CD4-positive, CD25-positive, alpha-beta regulatory T cell (primary cell): ENCODE data around the gene KCNQ1. TPM values are rescaled to one million over a fixed set of nuclear protein-coding genes. Genes with fewer than 3 reads are reported as not detected.

Experiments used
- ATAC-seq, 2 donors: fragments of 150-1000 bp; cut with Tn5 transposase; one replicate each; pipeline ENCODE4 v1.10.0; 2021; ENCODE audit warnings: low read depth in 2 of 2, moderate number of reproducible peaks in 2 of 2, moderate library complexity in 1 of 2
- DNase-seq, 3 donors: peaks; one replicate each; pipeline versions ENCODE4 v3.0.0 to v3.0.0-alpha.2; 2012 to 2022; ENCODE audit warnings: mixed read lengths in 1 of 3
- H3K27ac ChIP-seq: one replicate; pipeline ENCODE4 v1.7.0; 2013; ENCODE audit warnings: mild to moderate bottlenecking, low read length; ENCODE audit not compliant: insufficient read depth, poor library complexity, severe bottlenecking
- H3K27me3 ChIP-seq: one replicate; pipeline ENCODE4 v1.7.0; 2013; ENCODE audit warnings: low read length; ENCODE audit not compliant: control insufficient read depth, insufficient read depth
- H3K36me3 ChIP-seq: one replicate; pipeline ENCODE4 v1.7.0; 2013; ENCODE audit warnings: mild to moderate bottlenecking, low read length, moderate library complexity; ENCODE audit not compliant: control insufficient read depth, insufficient read depth
- H3K4me1 ChIP-seq: 2 replicates; pipeline ENCODE4 v1.7.0; 2013; ENCODE audit warnings: mild to moderate bottlenecking, low read length; ENCODE audit not compliant: insufficient read depth, control insufficient read depth, poor library complexity, severe bottlenecking
- H3K4me3 ChIP-seq: one replicate; pipeline ENCODE4 v1.7.0; 2013; ENCODE audit warnings: low read depth, mild to moderate bottlenecking, low read length, moderate library complexity
- H3K9me3 ChIP-seq, 2 experiments: 1 replicate in 1 of 2; 2 replicates in 1 of 2; pipeline ENCODE4 v1.7.0; 2013; ENCODE audit warnings: low read length in 2 of 2, mild to moderate bottlenecking in 1 of 2, moderate library complexity in 1 of 2; ENCODE audit not compliant: control insufficient read depth in 2 of 2
- H3K27ac Mint-ChIP-seq, 3 donors: one replicate each; pipeline ENCODE4 v1.8.0; 2020 to 2022; ENCODE audit warnings: mild to moderate bottlenecking in 3 of 3, mixed read lengths in 3 of 3, moderate library complexity in 2 of 3
- H3K27me3 Mint-ChIP-seq: one replicate; pipeline ENCODE4 v1.8.0; 2022; ENCODE audit warnings: mild to moderate bottlenecking, mixed read lengths
- H3K36me3 Mint-ChIP-seq: one replicate; pipeline ENCODE4 v1.8.0; 2020; ENCODE audit warnings: mixed read lengths
- H3K4me1 Mint-ChIP-seq, 4 donors: one replicate each; pipeline ENCODE4 v1.8.0; 2020 to 2022; ENCODE audit warnings: mixed read lengths in 4 of 4, mild to moderate bottlenecking in 1 of 4
- H3K4me3 Mint-ChIP-seq, 4 donors: one replicate each; pipeline ENCODE4 v1.8.0; 2020 to 2022; ENCODE audit warnings: mild to moderate bottlenecking in 4 of 4, mixed read lengths in 4 of 4, moderate library complexity in 3 of 4
- H3K9me3 Mint-ChIP-seq, 7 donors: one replicate each; pipeline ENCODE4 v1.8.0; 2020 to 2022; ENCODE audit warnings: mixed read lengths in 7 of 7, mild to moderate bottlenecking in 3 of 7, moderate library complexity in 2 of 7
- polyA plus RNA-seq, 4 donors: library from polyadenylated mRNA; unstranded; fragments of 300-500 nt; fragmentation: Illumina TruSeq; gene quantifications; one replicate each; pipeline ENCODE4 v1.2.3, GENCODE V29; 2021
- total RNA-seq: library from RNA; stranded (reverse); gene quantifications from one replicate; pipeline ENCODE4 v1.2.3, GENCODE V29; 2022

The KCNQ1 gene
- total and polyA plus RNA-seq, 5 donors from 2014 or later: 5.5 to 13.4 (median 6.8) TPM

- Mint-ChIP-seq H3K36me3 (no peaks in the 10 kb centered on the region), H3K27me3 (no peaks in the 10 kb centered on the region), H3K4me3 (no peak overlapping the region), H3K27ac (no peak overlapping the region), H3K4me1 (no peaks in the 10 kb centered on the region), H3K9me3 (no peaks in the 10 kb centered on the region)
- DNase-seq: no peak
- no peaks in the 10 kb centered on the region for H3K4me1 ChIP-seq
- H3K36me3 ChIP-seq: no peaks in the 10 kb centered on the region
- ATAC-seq: no peak
- H3K27ac ChIP-seq: no peak overlapping the region
- no peaks in the 10 kb centered on the region for H3K27me3 ChIP-seq
- no peaks in the 10 kb centered on the region for H3K9me3 ChIP-seq
- H3K4me3 ChIP-seq: no peak overlapping the region
Measured at GRCh38 chr11:2848497-2848896, 403.7 kb downstream of the KCNQ1 start.

- Mint-ChIP-seq H3K27me3 (no peaks in the 10 kb centered on the region), H3K4me3 (no peak overlapping the region), H3K27ac (no peak overlapping the region), H3K36me3 (no peaks in the 10 kb centered on the region), H3K9me3 (peaks cover 0 to 2% (median 0%) of the 10 kb centered on the region in 7 donors), H3K4me1 (no peaks in the 10 kb centered on the region)
- no peak overlapping the region for H3K4me3 ChIP-seq
- H3K36me3 ChIP-seq: no peaks in the 10 kb centered on the region
- H3K9me3 ChIP-seq: no peaks in the 10 kb centered on the region
- no peak overlapping the region for H3K27ac ChIP-seq
- no peaks in the 10 kb centered on the region for H3K4me1 ChIP-seq
- H3K27me3 ChIP-seq: no peaks in the 10 kb centered on the region
- ATAC-seq (no peak), DNase-seq (no peak)
Measured at GRCh38 chr11:2849994-2850770, 405.4 kb downstream of the KCNQ1 start.

- no peaks in the 10 kb centered on the region for H3K27me3 Mint-ChIP-seq
- H3K4me1 Mint-ChIP-seq: no peaks in the 10 kb centered on the region
- Histone ChIP-seq H3K27ac (no peak overlapping the region), H3K4me3 (no peak overlapping the region), H3K4me1 (no peaks in the 10 kb centered on the region), H3K27me3 (no peaks in the 10 kb centered on the region), H3K36me3 (no peaks in the 10 kb centered on the region), H3K9me3 (no peaks in the 10 kb centered on the region)
- no peak overlapping the region for H3K4me3 Mint-ChIP-seq
- H3K9me3 Mint-ChIP-seq: peaks cover 0 to 2% (median 0%) of the 10 kb centered on the region in 7 donors
- DNase-seq (no peak), ATAC-seq (no peak)
- no peaks in the 10 kb centered on the region for H3K36me3 Mint-ChIP-seq
- no peak overlapping the region for H3K27ac Mint-ChIP-seq
Measured at GRCh38 chr11:2853401-2853800, 408.6 kb downstream of the KCNQ1 start.

- DNase-seq (no peak), ATAC-seq (no peak)
- no peak overlapping the region for H3K4me3 Mint-ChIP-seq
- Histone ChIP-seq H3K9me3 (no peaks in the 10 kb centered on the region), H3K36me3 (no peaks in the 10 kb centered on the region), H3K27me3 (no peaks in the 10 kb centered on the region), H3K4me1 (no peaks in the 10 kb centered on the region), H3K27ac (no peak overlapping the region), H3K4me3 (no peak overlapping the region)
- H3K9me3 Mint-ChIP-seq: peaks cover 0 to 2% (median 0%) of the 10 kb centered on the region in 7 donors
- no peaks in the 10 kb centered on the region for H3K27me3 Mint-ChIP-seq
- H3K4me1 Mint-ChIP-seq: no peaks in the 10 kb centered on the region
- H3K36me3 Mint-ChIP-seq: no peaks in the 10 kb centered on the region
- no peak overlapping the region for H3K27ac Mint-ChIP-seq
Measured at GRCh38 chr11:2853997-2854560, 409.3 kb downstream of the KCNQ1 start.

- H3K9me3 ChIP-seq: no peaks in the 10 kb centered on the region
- Mint-ChIP-seq H3K27ac (no peak overlapping the region), H3K27me3 (peaks cover under 1% of the 10 kb centered on the region), H3K9me3 (peaks cover 0 to 2% (median 0%) of the 10 kb centered on the region in 7 donors), H3K4me1 (no peaks in the 10 kb centered on the region), H3K36me3 (no peaks in the 10 kb centered on the region), H3K4me3 (no peak overlapping the region)
- no peak overlapping the region for H3K4me3 ChIP-seq
- no peaks in the 10 kb centered on the region for H3K27me3 ChIP-seq
- DNase-seq (no peak), ATAC-seq (no peak)
- H3K4me1 ChIP-seq: no peaks in the 10 kb centered on the region
- no peak overlapping the region for H3K27ac ChIP-seq
- no peaks in the 10 kb centered on the region for H3K36me3 ChIP-seq
Measured at GRCh38 chr11:2855162-2855561, 410.4 kb downstream of the KCNQ1 start.

GRCh38 chr11:2857276-2857675, 412.5 kb downstream of the KCNQ1 start:
- ATAC-seq (no peak), DNase-seq (no peak)
- H3K27ac Mint-ChIP-seq: no peak overlapping the region
- Histone ChIP-seq H3K4me1 (no peaks in the 10 kb centered on the region), H3K36me3 (no peaks in the 10 kb centered on the region), H3K4me3 (no peak overlapping the region), H3K27me3 (no peaks in the 10 kb centered on the region), H3K9me3 (no peaks in the 10 kb centered on the region), H3K27ac (no peak overlapping the region)
- H3K27me3 Mint-ChIP-seq: peaks cover 12% of the 10 kb centered on the region
- peaks cover 0 to 2% (median 0%) of the 10 kb centered on the region in 7 donors for H3K9me3 Mint-ChIP-seq
- no peaks in the 10 kb centered on the region for H3K36me3 Mint-ChIP-seq
- H3K4me3 Mint-ChIP-seq: no peak overlapping the region
- H3K4me1 Mint-ChIP-seq: no peaks in the 10 kb centered on the region

- no peak overlapping the region for H3K27ac ChIP-seq
- H3K36me3 ChIP-seq: no peaks in the 10 kb centered on the region
- Mint-ChIP-seq H3K9me3 (peaks cover 0 to 2% (median 0%) of the 10 kb centered on the region in 7 donors), H3K4me3 (no peak overlapping the region), H3K4me1 (no peaks in the 10 kb centered on the region), H3K36me3 (no peaks in the 10 kb centered on the region), H3K27ac (no peak overlapping the region), H3K27me3 (peaks cover 12% of the 10 kb centered on the region)
- DNase-seq (no peak), ATAC-seq (no peak)
- H3K27me3 ChIP-seq: no peaks in the 10 kb centered on the region
- no peaks in the 10 kb centered on the region for H3K4me1 ChIP-seq
- H3K4me3 ChIP-seq: no peak overlapping the region
- no peaks in the 10 kb centered on the region for H3K9me3 ChIP-seq
Measured at GRCh38 chr11:2857918-2858317, 413.1 kb downstream of the KCNQ1 start.
